ENCODE results near the gene CEP164.

Gene CEP164

DNA sequence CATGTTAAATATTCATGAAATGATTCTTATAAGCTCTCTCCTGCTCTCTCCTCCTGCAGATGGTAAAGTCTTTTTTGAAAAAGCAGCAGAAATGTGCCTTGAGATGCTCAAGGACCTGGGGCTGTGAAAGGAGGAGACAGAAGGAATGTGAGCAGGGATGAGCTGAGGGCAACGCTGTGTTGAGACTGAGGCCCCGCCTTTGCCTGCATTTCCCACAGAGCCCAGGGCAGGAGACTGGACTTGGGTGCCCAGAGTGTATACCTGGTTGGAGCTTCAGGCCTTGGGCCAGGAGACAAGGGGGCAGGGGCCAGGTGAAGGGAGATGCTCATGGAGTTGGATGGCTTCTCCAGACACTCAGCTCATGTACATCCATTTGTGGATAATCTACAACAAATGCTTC, 39.2 kb downstream of the CEP164 start:
- no peak for DNase-seq (ENCODE audit: low spot score)

- DNase-seq (ENCODE audit: low spot score): no peak
These were observed 41.9 kb downstream of the CEP164 start for GRCh38 chr11:117369534-117369933.

DNA sequence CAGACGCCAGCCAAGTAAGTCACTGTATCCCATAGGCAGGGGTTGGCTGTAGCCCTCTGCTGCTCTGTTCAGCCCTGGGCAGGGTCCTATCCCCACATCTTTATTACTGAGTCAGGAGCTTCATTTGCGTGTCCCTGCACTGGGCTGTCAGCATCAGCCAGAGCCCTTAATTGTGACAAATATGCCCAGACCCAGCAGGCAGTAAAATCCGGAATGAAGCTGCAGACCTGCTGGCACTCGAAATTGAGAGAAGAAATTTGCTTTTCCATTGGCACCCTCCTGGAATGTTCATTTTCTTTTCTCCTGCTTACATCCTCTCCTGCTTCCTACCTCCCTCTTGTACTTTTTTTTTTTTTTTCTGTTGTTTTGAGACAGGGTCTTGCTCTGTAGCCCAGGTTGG, 43.8 kb downstream of the CEP164 start:
- no peak for DNase-seq (ENCODE audit: low spot score)

DNA sequence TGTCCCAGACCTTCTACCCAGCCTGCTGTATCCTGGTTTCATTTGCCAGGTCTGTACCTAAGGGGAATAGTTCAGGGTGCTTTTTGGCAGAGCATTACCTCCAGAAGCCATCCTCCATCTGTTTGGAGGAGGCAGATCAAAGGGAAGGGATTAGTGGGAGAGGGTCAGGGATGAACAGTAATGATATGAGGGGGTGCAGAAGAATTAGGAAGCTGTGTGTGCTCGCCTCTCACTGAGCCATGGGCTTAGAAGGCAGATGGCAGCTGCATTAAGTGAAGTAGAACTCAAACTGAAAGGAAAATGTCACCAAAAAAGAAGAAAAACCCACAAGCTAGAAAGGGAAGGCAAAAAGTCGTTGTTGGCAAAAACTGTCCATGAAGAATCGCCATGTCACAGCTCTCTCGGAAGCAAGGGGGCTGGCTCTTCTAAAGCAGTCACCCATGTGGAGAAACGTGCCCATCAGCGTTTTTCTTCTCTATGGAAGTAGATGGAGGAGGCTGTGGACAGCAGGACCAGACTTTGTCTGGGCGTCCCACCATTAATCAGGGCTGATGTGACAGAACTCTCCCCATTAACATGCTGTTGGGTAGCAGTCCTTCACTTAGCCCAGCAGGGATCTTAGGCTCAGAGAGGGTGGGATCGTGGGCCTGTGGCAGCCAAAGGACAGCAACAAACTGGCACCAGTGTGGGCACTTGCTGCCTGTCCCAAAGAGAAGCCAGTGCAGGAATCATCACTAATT, 46.8 kb downstream of the CEP164 start:
- no peak for DNase-seq (ENCODE audit: low spot score)

DNA sequence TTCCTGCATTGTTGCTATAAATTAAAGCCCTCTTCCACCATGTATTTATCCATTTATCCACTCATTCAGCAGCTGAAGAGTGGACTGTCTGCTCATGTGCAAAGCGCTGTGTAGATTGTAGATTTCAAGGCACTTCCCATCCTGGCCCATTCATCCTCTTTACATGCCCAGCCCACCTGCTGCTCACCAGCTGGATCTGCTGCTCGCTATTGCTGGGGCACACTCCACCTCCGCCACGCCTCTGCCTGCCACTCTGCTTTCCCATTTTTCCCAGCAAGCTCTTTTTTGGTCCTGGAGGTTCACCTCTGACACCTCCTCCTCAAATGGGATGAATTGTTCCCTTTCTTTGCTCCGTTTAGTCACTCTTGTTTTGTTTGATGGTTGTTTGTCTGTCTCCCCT, 48.3 kb downstream of the CEP164 start:
- DNase-seq (ENCODE audit: low spot score): no peak

- DNase-seq (ENCODE audit: low spot score): no peak
These were observed 48.9 kb downstream of the CEP164 start for GRCh38 chr11:117376517-117376916.

- no peak for DNase-seq (ENCODE audit: low spot score)
These were observed 51.6 kb downstream of the CEP164 start for GRCh38 chr11:117378976-117379865.

- DNase-seq (ENCODE audit: low spot score): no peak
These were observed 53.0 kb downstream of the CEP164 start for GRCh38 chr11:117380676-117381075.

DNA sequence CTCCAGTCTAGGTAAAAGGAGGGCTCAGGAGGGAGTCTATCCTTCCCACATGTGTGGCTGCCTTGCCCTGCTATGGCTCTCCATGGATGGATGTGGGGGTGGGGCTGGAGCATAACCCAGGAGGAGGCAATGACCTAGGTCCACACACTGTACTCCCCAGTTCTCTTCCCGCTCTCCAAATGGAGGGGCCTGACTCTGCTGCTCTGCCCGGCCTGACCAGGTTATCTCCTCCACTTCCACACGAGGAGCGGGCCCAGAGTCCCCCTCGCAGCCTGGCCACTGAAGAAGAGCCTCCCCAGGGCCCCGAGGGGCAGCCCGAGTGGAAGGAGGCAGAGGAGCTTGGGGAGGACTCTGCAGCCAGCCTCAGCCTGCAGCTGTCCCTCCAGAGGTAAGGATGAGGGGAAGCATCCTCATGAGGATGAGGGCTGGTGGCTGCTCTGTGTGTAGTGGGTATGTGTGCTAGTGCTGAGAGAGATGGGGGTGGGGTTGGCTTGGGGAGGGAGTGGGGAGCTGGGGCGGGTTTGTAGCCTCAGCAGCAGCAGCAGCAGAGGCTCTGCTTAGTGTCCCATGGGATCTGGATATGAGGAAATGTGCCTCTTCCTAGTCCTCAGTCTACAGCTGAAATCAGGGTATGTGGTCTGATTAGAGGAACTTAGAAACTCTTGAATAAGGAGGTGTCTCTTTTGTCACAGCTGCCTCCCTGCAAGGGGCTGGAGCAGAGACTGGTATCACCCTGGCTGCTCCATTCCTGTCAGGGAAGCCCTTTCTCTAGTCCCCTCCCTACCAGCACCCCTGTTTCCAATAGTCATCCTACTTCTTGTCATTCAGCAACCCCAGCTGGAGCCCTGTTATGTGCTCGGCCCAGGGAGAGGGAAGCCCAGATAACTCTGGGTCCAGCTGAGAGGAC, 54.1 kb downstream of the CEP164 start:
- no peak for DNase-seq (ENCODE audit: low spot score)

GRCh38 chr11:117382746-117383145, 55.1 kb downstream of the CEP164 start:
- no peak for DNase-seq (ENCODE audit: low spot score)

DNA sequence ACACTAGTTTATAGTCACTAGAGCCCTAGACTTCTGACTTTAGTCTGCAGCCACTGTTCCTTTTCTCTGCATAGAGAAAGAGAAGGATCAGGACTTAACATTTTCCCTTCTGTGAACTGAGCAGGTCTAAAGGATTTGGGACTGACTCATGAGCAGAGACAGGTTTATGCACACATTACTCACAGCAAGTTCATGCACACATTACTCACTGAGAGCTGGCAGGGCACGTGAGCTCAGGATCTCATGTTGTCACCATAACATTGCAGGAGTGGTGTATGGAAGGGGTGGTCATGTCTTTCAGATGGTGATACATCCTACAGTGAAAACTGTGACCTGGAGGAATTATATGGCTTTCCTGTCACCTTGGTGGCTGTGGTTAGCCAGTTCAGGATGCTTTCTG, 56.4 kb downstream of the CEP164 start:
- DNase-seq (ENCODE audit: low spot score): no peak

DNA sequence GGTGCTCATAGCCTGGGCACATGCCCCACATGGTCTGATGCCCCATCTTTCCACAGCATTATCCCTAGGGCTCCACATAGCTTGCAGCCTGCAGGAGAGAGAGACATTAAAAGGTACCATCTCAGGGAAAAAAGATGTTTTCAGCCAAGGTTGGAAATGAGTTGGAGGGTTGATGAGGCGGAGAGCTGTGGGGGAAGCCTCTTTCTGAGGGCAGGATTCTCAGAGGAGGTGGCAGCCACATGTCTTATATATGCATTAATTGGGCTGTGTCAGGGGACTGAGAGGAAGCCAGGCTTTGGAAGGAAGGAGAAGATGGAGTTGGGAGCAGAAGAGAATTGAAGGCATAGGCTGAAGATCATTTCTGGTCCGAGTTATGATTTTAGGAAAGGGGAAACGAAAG, 57.8 kb downstream of the CEP164 start:
- DNase-seq (ENCODE audit: low spot score): no peak

- DNase-seq (ENCODE audit: low spot score): no peak
These were observed 58.3 kb downstream of the CEP164 start for GRCh38 chr11:117385906-117386305.

DNA sequence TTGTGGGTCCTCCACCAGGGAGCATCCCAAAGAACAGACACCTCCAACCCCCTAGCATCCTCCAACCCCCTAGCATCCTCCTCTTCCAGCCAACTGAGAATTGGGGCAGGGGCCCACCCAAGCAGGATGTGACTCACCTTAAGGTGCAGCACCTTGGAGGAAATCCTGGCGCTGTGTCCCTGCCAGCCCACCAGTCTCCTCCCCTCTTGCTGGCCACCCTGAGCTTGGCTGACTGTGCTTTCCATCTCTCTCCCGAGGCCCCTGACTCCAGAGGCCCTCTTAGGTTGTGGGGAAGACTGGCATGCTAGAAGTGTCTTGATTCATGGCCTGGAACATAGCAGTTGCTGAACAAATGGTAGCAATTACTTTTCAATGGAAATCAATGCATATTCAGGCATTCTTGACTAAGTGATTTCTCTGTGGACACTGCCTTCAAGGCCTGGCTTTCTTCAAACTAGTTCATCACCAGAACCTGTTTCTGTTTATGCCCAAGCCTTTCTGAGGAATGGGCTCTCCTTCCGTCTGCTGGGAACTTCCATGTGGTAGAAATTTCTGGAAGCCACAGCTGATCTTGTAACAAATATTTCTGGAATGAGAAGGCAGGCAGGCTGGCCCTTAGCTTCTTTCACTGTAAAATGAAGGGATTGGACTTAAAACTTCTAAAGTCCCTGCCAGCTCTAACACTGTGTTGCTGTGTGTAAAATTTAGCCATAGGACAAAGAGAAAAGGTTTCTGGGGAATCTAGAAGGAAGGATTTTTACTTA, 60.5 kb downstream of the CEP164 start:
- no peak for DNase-seq (ENCODE audit: low spot score)

GRCh38 chr11:117390743-117391142, 63.1 kb downstream of the CEP164 start:
- no peak for DNase-seq (ENCODE audit: low spot score)

GRCh38 chr11:117391181-117391580, 63.5 kb downstream of the CEP164 start:
- DNase-seq (ENCODE audit: low spot score): no peak

DNA sequence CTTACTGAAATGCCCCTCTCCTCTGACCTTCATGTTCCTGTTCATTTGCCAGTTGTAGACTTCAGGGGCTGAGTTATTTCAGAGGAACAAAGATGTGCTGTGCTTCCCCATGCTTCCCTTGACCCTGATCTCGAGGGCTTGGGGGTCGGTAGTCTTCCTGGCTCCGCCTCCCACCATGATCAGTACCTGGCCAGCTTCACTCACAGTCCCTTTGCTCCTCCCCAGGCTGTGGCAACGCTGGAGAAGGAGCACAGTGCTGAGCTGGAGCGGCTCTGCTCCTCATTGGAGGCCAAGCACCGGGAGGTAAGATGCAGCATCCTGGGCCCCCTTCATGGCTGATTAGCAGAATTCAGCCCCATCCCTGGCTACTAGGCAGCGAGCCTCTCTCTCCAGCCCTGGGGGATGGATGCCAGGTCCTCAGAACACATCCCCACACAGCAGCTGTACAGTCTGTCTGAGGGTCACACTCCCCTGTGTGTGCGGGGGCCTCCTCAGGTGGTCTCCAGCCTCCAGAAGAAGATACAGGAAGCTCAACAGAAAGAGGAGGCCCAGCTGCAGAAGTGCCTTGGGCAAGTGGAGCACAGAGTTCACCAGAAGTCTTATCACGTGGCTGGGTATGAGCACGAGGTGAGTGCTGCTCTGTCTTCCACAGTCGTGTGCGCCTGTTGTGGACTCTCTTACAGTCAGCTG, 64.5 kb downstream of the CEP164 start:
- DNase-seq (ENCODE audit: low spot score): no peak

DNA sequence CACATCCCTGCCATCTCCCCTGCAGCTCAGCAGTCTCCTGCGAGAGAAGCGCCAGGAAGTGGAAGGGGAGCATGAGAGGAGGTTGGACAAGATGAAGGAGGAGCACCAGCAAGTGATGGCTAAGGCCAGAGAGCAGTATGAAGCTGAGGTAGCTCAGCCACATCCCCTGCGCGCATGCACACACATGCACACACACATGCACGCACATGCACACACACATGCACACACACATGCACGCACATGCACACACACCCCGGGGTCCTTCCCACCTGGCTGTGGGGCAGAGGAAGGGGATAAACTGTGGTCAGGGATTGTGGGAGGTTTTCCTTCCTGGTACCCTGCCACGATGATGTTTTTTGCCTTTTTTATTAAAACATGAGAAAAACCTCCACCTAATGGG, 65.3 kb downstream of the CEP164 start:
- DNase-seq (ENCODE audit: low spot score): no peak

- DNase-seq (ENCODE audit: low spot score): no peak
These were observed 66.7 kb downstream of the CEP164 start for GRCh38 chr11:117394221-117394925.

DNA sequence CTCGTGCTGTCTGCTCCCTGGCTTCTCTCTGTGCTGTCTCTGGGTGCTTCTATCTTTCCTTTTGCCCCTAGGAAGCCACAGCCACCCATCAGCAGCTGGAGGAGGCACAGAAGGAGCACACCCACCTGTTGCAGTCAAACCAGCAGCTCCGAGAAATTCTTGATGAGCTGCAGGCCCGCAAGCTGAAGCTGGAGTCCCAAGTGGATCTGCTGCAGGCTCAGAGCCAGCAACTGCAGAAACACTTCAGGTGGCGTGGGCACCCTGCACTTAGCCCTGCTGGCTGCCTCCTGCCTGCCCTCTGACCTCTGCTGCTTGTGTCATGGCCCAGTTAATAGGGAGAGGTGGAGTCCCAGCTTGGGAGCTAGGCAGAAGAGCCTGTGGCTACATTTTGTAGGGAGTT, 67.8 kb downstream of the CEP164 start:
- DNase-seq (ENCODE audit: low spot score): no peak
